22Rv1 (cell line): ENCODE measurements around the gene SLX4IP.

Source experiments
- ZFX ChIP-seq: fragments of 450-650 bp; IDR thresholded peaks from 2 replicates; pipeline ENCODE4 v1.6.1; 2017; ENCODE audit warnings: antibody characterized with exemption, borderline replicate concordance
- TF ChIP-seq, protein P1 (sequence below): fragments of 450-650 bp; IDR thresholded peaks from 2 replicates; pipeline ENCODE4 v1.5.1; 2017; ENCODE audit warnings: mild to moderate bottlenecking

DNA sequence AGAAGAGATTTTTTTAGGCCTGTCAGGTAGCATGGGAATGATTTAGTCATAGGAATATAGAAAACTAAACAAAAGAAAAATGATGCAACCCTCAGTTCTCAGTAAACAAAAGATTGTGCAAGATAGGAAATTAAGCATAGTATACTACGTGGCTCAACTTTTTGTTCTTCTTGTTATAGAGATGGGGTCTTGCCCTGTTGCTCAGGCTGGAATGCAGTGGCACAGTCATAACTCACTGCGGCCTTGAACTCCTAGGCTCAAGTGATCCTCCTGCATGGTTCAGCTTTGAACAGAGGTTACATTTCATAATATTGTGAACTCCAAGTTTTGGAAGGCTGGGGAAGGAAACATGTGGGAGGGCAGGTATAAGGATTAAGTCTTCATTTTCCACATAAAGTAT, 28.5 kb downstream of the SLX4IP start:
- TF ChIP-seq, protein P1, sequence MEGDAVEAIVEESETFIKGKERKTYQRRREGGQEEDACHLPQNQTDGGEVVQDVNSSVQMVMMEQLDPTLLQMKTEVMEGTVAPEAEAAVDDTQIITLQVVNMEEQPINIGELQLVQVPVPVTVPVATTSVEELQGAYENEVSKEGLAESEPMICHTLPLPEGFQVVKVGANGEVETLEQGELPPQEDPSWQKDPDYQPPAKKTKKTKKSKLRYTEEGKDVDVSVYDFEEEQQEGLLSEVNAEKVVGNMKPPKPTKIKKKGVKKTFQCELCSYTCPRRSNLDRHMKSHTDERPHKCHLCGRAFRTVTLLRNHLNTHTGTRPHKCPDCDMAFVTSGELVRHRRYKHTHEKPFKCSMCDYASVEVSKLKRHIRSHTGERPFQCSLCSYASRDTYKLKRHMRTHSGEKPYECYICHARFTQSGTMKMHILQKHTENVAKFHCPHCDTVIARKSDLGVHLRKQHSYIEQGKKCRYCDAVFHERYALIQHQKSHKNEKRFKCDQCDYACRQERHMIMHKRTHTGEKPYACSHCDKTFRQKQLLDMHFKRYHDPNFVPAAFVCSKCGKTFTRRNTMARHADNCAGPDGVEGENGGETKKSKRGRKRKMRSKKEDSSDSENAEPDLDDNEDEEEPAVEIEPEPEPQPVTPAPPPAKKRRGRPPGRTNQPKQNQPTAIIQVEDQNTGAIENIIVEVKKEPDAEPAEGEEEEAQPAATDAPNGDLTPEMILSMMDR = no peak
- no peak for TF ChIP-seq ZFX
